ENCODE data around the gene ANP32B.

GRCh38 chr9:97994703-97995102, 11.6 kb downstream of the ANP32B start:
- no peak for TF ChIP-seq CTCF (IDR thresholded peaks at IDR 0.05; ENCODE audit: insufficient read depth, low read depth, low read length)
- TF ChIP-seq EZH2 (IDR thresholded peaks at IDR 0.05; ENCODE audit: insufficient read depth, low read length), result no peak

Measured in astrocyte (in vitro differentiated cells and primary cell).